Measurements from ENCODE around the gene RELCH.

Gene RELCH

GRCh38 chr18:62345909-62346308 lies 158.9 kb downstream of the RELCH start:
- no peak for DNase-seq

DNA sequence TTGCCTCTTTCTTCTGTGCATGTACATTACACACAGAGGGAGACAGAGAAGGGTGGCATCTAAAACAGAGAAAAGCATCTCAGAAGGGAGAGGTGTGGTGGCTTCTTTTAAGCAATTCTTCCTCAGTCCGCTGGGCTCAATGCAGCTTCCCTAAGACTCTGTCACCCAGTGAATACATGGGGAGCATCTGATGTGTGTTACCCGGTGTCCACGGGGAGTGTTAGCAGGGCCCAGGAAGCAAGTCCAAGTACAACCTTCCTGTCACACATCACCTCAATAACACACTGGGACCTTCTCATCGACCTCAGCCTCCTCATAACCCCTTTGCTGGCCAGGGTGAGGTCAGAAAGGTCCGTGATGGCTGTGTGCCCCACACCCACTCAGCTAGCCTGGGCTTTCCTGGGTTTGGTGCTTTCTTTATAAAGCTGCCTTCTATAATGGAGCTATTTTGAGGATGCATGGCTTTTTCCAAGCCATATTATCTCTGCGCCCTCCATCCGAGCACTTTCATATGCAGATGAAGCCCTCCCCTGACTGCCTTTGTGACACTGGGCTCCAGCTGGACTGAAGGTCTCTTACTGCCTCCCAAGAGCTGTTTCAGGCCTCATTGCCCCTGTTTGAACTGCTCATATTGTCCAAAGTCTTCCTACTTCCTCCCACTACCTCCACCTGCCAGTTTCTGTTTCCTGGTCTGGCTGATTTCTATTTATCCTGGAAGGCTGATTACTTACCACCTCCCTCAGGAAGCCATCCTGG lies 159.5 kb downstream of the RELCH start:
- DNase-seq = no peak

GRCh38 chr18:62347089-62347506 lies 160.0 kb downstream of the RELCH start:
- DNase-seq = no peak

DNA sequence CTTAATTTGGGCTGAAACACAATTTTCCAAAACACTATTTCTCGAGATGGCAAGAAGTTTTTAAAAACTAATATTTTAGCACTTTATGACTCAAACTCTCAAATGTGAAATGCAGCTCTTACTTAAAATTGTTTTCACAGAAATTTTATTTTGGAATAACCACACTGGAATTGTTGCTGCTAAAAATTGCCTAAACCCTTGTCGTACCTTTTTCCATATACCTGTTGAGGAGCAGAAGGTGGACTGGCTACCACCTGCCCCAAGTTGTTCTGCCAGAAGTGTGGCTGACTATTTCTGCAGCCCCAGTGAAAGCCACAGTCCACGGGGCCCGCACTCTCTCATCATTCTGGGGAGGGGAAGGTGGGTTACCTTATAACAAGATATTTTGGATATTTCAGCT lies 161.4 kb downstream of the RELCH start:
- no peak for DNase-seq

DNA sequence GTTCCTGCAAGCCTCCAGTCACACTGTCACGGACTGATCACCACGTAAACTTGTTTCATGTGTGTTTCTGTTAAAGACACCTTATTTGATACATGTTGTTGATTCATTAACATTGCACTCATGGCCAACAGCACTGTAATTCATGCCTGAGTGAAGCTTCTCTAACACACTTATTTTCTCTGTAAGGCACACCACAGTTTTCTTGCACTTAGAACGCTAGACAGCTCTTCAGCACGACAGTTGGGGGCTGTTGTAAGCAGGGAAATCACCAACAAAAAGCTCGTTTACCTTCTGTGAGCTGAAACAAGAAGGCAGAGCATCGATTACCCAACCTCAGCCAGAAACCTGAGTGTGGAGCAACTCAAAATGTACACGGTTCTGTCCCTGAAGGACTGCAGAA lies 166.1 kb downstream of the RELCH start:
- no peak for DNase-seq

- no peak for DNase-seq
Observed at GRCh38 chr18:62354151-62354550, 167.1 kb downstream of the RELCH start.

DNA sequence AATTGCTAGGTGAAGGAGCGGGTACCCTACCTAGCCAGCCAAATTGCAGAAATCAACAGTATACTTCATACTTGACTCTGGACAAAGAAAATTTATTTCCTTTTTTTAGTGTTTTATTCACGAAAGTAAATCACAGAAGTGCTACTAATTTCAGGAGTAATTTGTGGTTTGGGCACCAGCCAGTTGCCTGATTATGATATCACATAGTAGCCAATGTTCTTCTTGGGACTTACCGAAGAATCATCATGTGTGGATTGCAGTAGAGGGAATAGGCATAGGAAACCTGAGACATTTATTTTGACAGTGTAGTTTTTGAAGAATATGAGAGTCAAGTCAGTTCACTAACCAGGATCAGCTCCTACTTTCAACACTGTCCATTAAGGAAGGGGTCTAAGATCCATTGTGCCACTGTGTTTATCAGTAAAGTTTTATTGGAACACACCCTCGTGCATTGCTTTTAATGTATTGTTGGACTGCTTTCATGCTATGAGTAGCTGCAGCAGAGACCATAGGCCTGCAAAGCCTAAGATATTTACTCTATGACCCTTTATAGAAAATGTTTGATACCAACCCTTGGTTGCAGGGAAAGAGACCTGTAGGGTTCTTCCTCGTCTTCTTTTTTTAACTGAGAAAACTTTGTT lies 170.1 kb downstream of the RELCH start:
- no peak for DNase-seq
